ENCODE measurements around the gene CEMIP. TPM values are rescaled to one million over a fixed set of nuclear protein-coding genes. Genes with fewer than 3 reads are reported as not detected.

The CEMIP gene
- total RNA-seq, 4 donors from 2014 or later = 0.11 to 2.0 (median 0.98) TPM

DNA sequence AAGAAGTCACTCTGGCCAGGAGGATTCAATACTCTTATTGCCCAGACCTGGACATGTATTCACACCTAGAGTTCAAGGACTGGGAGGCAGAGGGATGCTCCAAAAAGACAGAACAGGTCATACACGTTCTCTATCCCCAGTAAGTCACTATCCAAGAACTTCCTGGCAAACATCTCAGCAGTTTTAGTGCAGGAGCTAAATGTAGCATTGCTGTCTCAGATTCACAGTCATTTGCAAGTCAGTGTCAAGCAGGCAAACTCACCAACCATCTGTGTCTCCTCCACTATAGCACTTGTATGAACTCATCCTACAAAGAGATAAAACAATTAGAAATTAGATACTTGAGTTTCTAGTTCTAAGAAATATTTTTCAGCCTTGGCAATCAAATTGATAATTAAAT lies 45.7 kb upstream of the CEMIP start:
- Histone ChIP-seq H3K9me3 (no peaks in the 10 kb centered on the region), H3K27me3 (no peaks in the 10 kb centered on the region), H3K4me3 (replicated peaks in 1 of 3) (no peak overlapping the region), H3K36me3 (no peaks in the 10 kb centered on the region), H3K27ac (no peak overlapping the region), H3K4me1 (no peaks in the 10 kb centered on the region)
- WGBS, 2 donors = 92 to 93% methylated on average over 1 of the region's 1 CpG
- no peak for TF ChIP-seq POLR2A (IDR thresholded peaks at IDR 0.05)
- TF ChIP-seq CTCF (IDR thresholded peaks at IDR 0.05) = no peak
- intact Hi-C loops (cut with DNase I) = no loop called here
- DNase-seq = no peak

- intact Hi-C loops (cut with DNase I) = no loop called here
- Histone ChIP-seq H3K27me3 (no peaks in the 10 kb centered on the region), H3K27ac (no peak overlapping the region), H3K36me3 (no peaks in the 10 kb centered on the region), H3K9me3 (no peaks in the 10 kb centered on the region), H3K4me1 (no peaks in the 10 kb centered on the region), H3K4me3 (replicated peaks in 1 of 3) (no peak overlapping the region)
- no peak for DNase-seq
- TF ChIP-seq POLR2A (IDR thresholded peaks at IDR 0.05) (no peak), CTCF (IDR thresholded peaks at IDR 0.05) (no peak)
- WGBS, 2 donors = 96 to 98% methylated on average over 8 of the region's 8 CpGs
Measured at GRCh38 chr15:80735344-80735743, 43.8 kb upstream of the CEMIP start.

DNA sequence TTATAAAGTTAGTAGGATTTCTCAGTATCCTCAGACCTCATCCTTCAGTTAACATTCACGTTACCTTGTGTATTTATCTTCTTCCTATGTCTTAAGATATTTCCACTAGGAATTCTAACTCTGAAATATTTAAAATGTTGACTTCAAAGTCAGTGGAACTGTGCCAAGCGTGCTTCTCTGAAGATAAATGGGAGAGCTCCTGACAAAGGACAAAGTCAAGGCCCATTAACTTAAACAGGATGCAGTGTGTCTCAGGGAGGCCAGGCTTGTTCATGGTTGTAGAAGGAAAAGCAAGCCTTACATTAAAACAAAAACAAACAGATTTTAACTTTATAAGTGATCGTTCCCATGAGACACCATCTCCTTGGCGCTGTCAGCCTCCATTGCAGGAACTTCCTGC lies 42.6 kb upstream of the CEMIP start:
- H3K36me3 ChIP-seq = no peaks in the 10 kb centered on the region
- TF ChIP-seq CTCF (IDR thresholded peaks at IDR 0.05) (no peak), POLR2A (IDR thresholded peaks at IDR 0.05) (no peak)
- no peaks in the 10 kb centered on the region for H3K27me3 ChIP-seq
- H3K4me3 ChIP-seq (replicated peaks in 1 of 3) = no peak overlapping the region
- H3K9me3 ChIP-seq = no peaks in the 10 kb centered on the region
- intact Hi-C loops (cut with DNase I) = no loop called here
- WGBS, 2 donors = 69 to 70% methylated on average over 4 of the region's 4 CpGs
- no peaks in the 10 kb centered on the region for H3K4me1 ChIP-seq
- no peak overlapping the region for H3K27ac ChIP-seq
- no peak for DNase-seq

GRCh38 chr15:80739919-80740318 lies 39.3 kb upstream of the CEMIP start:
- H3K27ac ChIP-seq = no peak overlapping the region
- H3K36me3 ChIP-seq = no peaks in the 10 kb centered on the region
- intact Hi-C loops (cut with DNase I) = no loop called here
- H3K4me1 ChIP-seq = peaks cover 0 to 3% of the 10 kb centered on the region in 2 donors
- no peak overlapping the region for H3K4me3 ChIP-seq (replicated peaks in 1 of 3)
- TF ChIP-seq POLR2A (IDR thresholded peaks at IDR 0.05) (no peak), CTCF (IDR thresholded peaks at IDR 0.05) (no peak)
- 73 to 84% methylated on average over 3 of the region's 3 CpGs for WGBS, 2 donors
- H3K27me3 ChIP-seq = no peaks in the 10 kb centered on the region
- no peaks in the 10 kb centered on the region for H3K9me3 ChIP-seq
- no peak for DNase-seq

- TF ChIP-seq POLR2A (IDR thresholded peaks at IDR 0.05) = no peak
- no peak for TF ChIP-seq CTCF (IDR thresholded peaks at IDR 0.05)
- intact Hi-C loops (cut with DNase I) = no loop called here
- no peak for DNase-seq
- H3K27me3 ChIP-seq = no peaks in the 10 kb centered on the region
- H3K9me3 ChIP-seq = no peaks in the 10 kb centered on the region
- peaks cover 0 to 4% of the 10 kb centered on the region in 2 donors for H3K4me1 ChIP-seq
- H3K27ac ChIP-seq = no peak overlapping the region
- 94 to 95% methylated on average over 4 of the region's 4 CpGs for WGBS, 2 donors
- H3K4me3 ChIP-seq (replicated peaks in 1 of 3) = no peak overlapping the region
- no peaks in the 10 kb centered on the region for H3K36me3 ChIP-seq
Measured at GRCh38 chr15:80742081-80742480, 37.1 kb upstream of the CEMIP start.
